A549 (cell line): ENCODE results near the gene GRXCR2.

Source experiments
- EP300 ChIP-seq, 2 experiments: fragments of >200 bp; sonication (Bioruptor Twin); formaldehyde crosslinking; IDR thresholded peaks; 2 replicates in 1 of 2; 3 replicates in 1 of 2; pipeline ENCODE4 v1.6.1; 2016 to 2017
- POLR2A ChIP-seq: IDR thresholded peaks from 2 replicates; pipeline ENCODE4 v1.6.1; 2012; ENCODE audit warnings: mild to moderate bottlenecking, low read length
- RAD21 ChIP-seq, 2 experiments: fragments of >200 bp in 1 of 2; sonication (Bioruptor Twin) in 1 of 2; formaldehyde crosslinking in 1 of 2; IDR thresholded peaks in 1 of 2; conservative IDR thresholded peaks in 1 of 2; 2 replicates in 1 of 2; 3 replicates in 1 of 2; pipeline ENCODE4 v1.6.1; 2012 to 2018; ENCODE audit warnings: inconsistent platforms in 1 of 2
- TF ChIP-seq, protein P1 (sequence below): fragments of >200 bp; sonication (Bioruptor Twin); formaldehyde crosslinking; IDR thresholded peaks from 3 replicates; pipeline ENCODE4 v1.5.1; 2016
- TF ChIP-seq, protein P2 (sequence below): fragments of 450-650 bp; IDR thresholded peaks from 2 replicates; pipeline ENCODE4 v1.6.1; 2014; ENCODE audit warnings: antibody characterized with exemption

DNA sequence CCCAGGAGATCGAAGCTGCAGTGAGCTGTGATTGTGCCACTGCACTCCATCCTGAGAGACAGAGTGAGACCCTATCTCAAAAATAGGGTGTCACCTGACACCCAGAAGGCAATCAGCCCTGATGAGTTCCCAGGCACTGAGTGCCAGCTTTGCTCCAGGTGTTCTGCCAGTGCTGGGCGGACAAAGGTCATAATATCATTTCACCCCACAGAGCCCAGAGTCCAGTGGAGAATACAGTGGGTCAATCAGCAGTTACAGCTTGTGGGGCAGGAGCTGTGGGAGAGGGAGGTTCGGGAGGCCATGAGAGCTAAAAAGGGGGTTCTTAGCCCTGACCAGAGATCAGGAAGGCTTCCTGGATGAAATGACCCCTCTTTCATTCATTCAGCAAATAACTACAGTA is 39.2 kb upstream of the GRXCR2 start:
- TF ChIP-seq, protein P1, sequence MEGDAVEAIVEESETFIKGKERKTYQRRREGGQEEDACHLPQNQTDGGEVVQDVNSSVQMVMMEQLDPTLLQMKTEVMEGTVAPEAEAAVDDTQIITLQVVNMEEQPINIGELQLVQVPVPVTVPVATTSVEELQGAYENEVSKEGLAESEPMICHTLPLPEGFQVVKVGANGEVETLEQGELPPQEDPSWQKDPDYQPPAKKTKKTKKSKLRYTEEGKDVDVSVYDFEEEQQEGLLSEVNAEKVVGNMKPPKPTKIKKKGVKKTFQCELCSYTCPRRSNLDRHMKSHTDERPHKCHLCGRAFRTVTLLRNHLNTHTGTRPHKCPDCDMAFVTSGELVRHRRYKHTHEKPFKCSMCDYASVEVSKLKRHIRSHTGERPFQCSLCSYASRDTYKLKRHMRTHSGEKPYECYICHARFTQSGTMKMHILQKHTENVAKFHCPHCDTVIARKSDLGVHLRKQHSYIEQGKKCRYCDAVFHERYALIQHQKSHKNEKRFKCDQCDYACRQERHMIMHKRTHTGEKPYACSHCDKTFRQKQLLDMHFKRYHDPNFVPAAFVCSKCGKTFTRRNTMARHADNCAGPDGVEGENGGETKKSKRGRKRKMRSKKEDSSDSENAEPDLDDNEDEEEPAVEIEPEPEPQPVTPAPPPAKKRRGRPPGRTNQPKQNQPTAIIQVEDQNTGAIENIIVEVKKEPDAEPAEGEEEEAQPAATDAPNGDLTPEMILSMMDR, result no peak
- TF ChIP-seq, protein P2, sequence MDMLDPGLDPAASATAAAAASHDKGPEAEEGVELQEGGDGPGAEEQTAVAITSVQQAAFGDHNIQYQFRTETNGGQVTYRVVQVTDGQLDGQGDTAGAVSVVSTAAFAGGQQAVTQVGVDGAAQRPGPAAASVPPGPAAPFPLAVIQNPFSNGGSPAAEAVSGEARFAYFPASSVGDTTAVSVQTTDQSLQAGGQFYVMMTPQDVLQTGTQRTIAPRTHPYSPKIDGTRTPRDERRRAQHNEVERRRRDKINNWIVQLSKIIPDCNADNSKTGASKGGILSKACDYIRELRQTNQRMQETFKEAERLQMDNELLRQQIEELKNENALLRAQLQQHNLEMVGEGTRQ, result no peak
- TF ChIP-seq POLR2A, result no peak
- no peak for TF ChIP-seq EP300 (IDR thresholded peaks at IDR 0.05)
- no peak for TF ChIP-seq RAD21 (conservative IDR thresholded peaks at IDR 0.05 in 1 of 2, IDR thresholded peaks at IDR 0.05 in 1 of 2)
